ENCODE data around the gene TNFAIP8L2. TPM values are rescaled to one million over a fixed set of nuclear protein-coding genes. Genes with fewer than 3 reads are reported as not detected.

TNFAIP8L2 gene
- polyA plus RNA-seq, 1 donor from 2014 or later = not detected

- no peak overlapping the region for H3K27ac ChIP-seq (ENCODE audit: low read length)
Observed at GRCh38 chr1:151158326-151158725, 1.9 kb downstream of the TNFAIP8L2 start.

GRCh38 chr1:151158751-151159251 lies 2.4 kb downstream of the TNFAIP8L2 start:
- H3K9me2 ChIP-seq (ENCODE audit: insufficient read depth, low read length) = no peaks in the 10 kb centered on the region
- H3K27ac ChIP-seq (ENCODE audit: low read length) = no peak overlapping the region
- no peaks in the 10 kb centered on the region for H4K20me1 ChIP-seq (ENCODE audit: insufficient read depth)
- no peak overlapping the region for H2AFZ ChIP-seq (ENCODE audit: low read depth, low read length)
- H3K9me3 ChIP-seq (ENCODE audit: low read length) = no peaks in the 10 kb centered on the region
- H3K9ac ChIP-seq (ENCODE audit: low read length) = no peak overlapping the region
- no peaks in the 10 kb centered on the region for H3K27me3 ChIP-seq (ENCODE audit: insufficient read depth, low read depth, low read length)
- TF ChIP-seq REST (IDR thresholded peaks at IDR 0.05; ENCODE audit: borderline replicate concordance) (no peak), POLR2AphosphoS5 (IDR thresholded peaks at IDR 0.05) (no peak), SMC3 (conservative IDR thresholded peaks at IDR 0.05; ENCODE audit: poor library complexity) (no peak), EZH2 (IDR thresholded peaks at IDR 0.05; ENCODE audit: borderline replicate concordance, insufficient read depth, low read length, poor library complexity, severe bottlenecking) (no peak)
- no peak overlapping the region for H3K4me3 ChIP-seq (ENCODE audit: low read length)
- H3F3A ChIP-seq (ENCODE audit: insufficient read depth, low read length, poor library complexity, severe bottlenecking) = no peaks in the 10 kb centered on the region
- H3K79me2 ChIP-seq (replicated peaks; ENCODE audit: insufficient read depth, low read length) = no peaks in the 10 kb centered on the region
- no peak overlapping the region for H3K4me2 ChIP-seq (ENCODE audit: low read length)
- peaks cover 7% of the 10 kb centered on the region for H3K36me3 ChIP-seq (ENCODE audit: insufficient read depth, low read length)

More at GRCh38 chr1:151158326-151158725, 1.9 kb downstream of the TNFAIP8L2 start:
- TF ChIP-seq EP300 (conservative IDR thresholded peaks at IDR 0.05; ENCODE audit: poor library complexity, severe bottlenecking) (no peak), REST (IDR thresholded peaks at IDR 0.05; ENCODE audit: borderline replicate concordance) (no peak), POLR2AphosphoS5 (IDR thresholded peaks at IDR 0.05) (no peak), SMC3 (conservative IDR thresholded peaks at IDR 0.05; ENCODE audit: poor library complexity) (no peak), TAF1 (IDR thresholded peaks at IDR 0.05; ENCODE audit: low read depth) (no peak), MXI1 (conservative IDR thresholded peaks at IDR 0.05; ENCODE audit: poor library complexity, severe bottlenecking) (no peak), EZH2 (IDR thresholded peaks at IDR 0.05; ENCODE audit: borderline replicate concordance, insufficient read depth, low read length, poor library complexity, severe bottlenecking) (no peak), CTCF (IDR thresholded peaks at IDR 0.05; ENCODE audit: poor library complexity, severe bottlenecking) (no peak), RAD21 (conservative IDR thresholded peaks at IDR 0.05) (no peak)
- H3K9me3 ChIP-seq (ENCODE audit: low read length) = no peaks in the 10 kb centered on the region
- H3F3A ChIP-seq (ENCODE audit: insufficient read depth, low read length, poor library complexity, severe bottlenecking) = no peaks in the 10 kb centered on the region
- no peak overlapping the region for H3K9ac ChIP-seq (ENCODE audit: low read length)
- H3K36me3 ChIP-seq (ENCODE audit: insufficient read depth, low read length) = peaks cover 7% of the 10 kb centered on the region
- H2AFZ ChIP-seq (ENCODE audit: low read depth, low read length) = no peak overlapping the region
- no peaks in the 10 kb centered on the region for H3K27me3 ChIP-seq (ENCODE audit: insufficient read depth, low read depth, low read length)
- H3K79me2 ChIP-seq (replicated peaks; ENCODE audit: insufficient read depth, low read length) = no peaks in the 10 kb centered on the region
- no peak overlapping the region for H3K4me2 ChIP-seq (ENCODE audit: low read length)
- no peak overlapping the region for H3K4me3 ChIP-seq (ENCODE audit: low read length)
- H3K9me2 ChIP-seq (ENCODE audit: insufficient read depth, low read length) = no peaks in the 10 kb centered on the region
- no peaks in the 10 kb centered on the region for H4K20me1 ChIP-seq (ENCODE audit: insufficient read depth)

Measured in neural cell (in vitro differentiated cells).